VCaP (cell line): ENCODE results near the gene GLA.

Experiments used
- H3K27ac ChIP-seq: fragments of 450-650 bp; 2 replicates; pipeline ENCODE4 v1.5.1; 2017
- CTCF ChIP-seq: fragments of 450-650 bp; conservative IDR thresholded peaks from 2 replicates; pipeline ENCODE4 v1.5.1; 2017; ENCODE audit warnings: mild to moderate bottlenecking, moderate library complexity

Gene GLA

GRCh38 chrX:101429934-101430333 is 22.2 kb upstream of the GLA start:
- no peak for TF ChIP-seq CTCF
- no peak overlapping the region for H3K27ac ChIP-seq

- no peak overlapping the region for H3K27ac ChIP-seq
- TF ChIP-seq CTCF = no peak
Observed at GRCh38 chrX:101427954-101428353, 20.2 kb upstream of the GLA start.

- TF ChIP-seq CTCF = no peak
- H3K27ac ChIP-seq = no peak overlapping the region
Observed at GRCh38 chrX:101419489-101419888, 11.8 kb upstream of the GLA start.

GRCh38 chrX:101417981-101418841 is 10.5 kb upstream of the GLA start:
- TF ChIP-seq CTCF = no peak
- no peak overlapping the region for H3K27ac ChIP-seq

- TF ChIP-seq CTCF = no peak
- no peak overlapping the region for H3K27ac ChIP-seq
Observed at GRCh38 chrX:101417190-101417589, 9.5 kb upstream of the GLA start.

- TF ChIP-seq CTCF = no peak
- H3K27ac ChIP-seq = no peak overlapping the region
Observed at GRCh38 chrX:101416691-101417090, 9.0 kb upstream of the GLA start.

- H3K27ac ChIP-seq = peak overlapping the region; percentile 19; the same call in 1 of the 2 replicates
- peak; percentile 67 for TF ChIP-seq CTCF
Observed at GRCh38 chrX:101415180-101416145, 7.7 kb upstream of the GLA start.
